ENCODE measurements around the gene TSHZ2. TPM values are rescaled to one million over a fixed set of nuclear protein-coding genes. Genes with fewer than 3 reads are reported as not detected.
A peak's percentile ranks its signal among the peaks of the same experiment; 100 is the strongest.

The TSHZ2 gene
- total RNA-seq, 1 donor from 2014 or later: 1.2 TPM

GRCh38 chr20:53244711-53245110, 272.6 kb downstream of the TSHZ2 start:
- Histone ChIP-seq H3K4me3 (ENCODE audit: insufficient read depth, low read depth, low read length) (no peak overlapping the region), H3K4me1 (ENCODE audit: insufficient read depth, low read length) (no peaks in the 10 kb centered on the region), H3K9me3 (ENCODE audit: insufficient read depth, low read depth, low read length) (no peaks in the 10 kb centered on the region), H4K20me1 (ENCODE audit: insufficient read depth, low read length) (no peaks in the 10 kb centered on the region), H3K36me3 (ENCODE audit: insufficient read depth, low read length) (no peaks in the 10 kb centered on the region), H3K79me2 (ENCODE audit: insufficient read depth, low read length) (no peaks in the 10 kb centered on the region), H3K9ac (ENCODE audit: low read length) (no peak overlapping the region), H3K4me2 (ENCODE audit: low read length) (no peak overlapping the region), H3K27me3 (ENCODE audit: insufficient read depth, low read length) (no peaks in the 10 kb centered on the region), H2AFZ (ENCODE audit: low read depth, low read length) (no peak overlapping the region), H3K27ac (ENCODE audit: low read depth, low read length) (no peak overlapping the region)
- Mint-ChIP-seq H3K27ac (ENCODE audit: unreplicated experiment) (no peak overlapping the region), H3K4me1 (ENCODE audit: low read depth, unreplicated experiment) (no peaks in the 10 kb centered on the region), H3K4me3 (ENCODE audit: unreplicated experiment) (no peak overlapping the region), H3K36me3 (ENCODE audit: low read depth, unreplicated experiment) (no peaks in the 10 kb centered on the region), H3K9me3 (ENCODE audit: unreplicated experiment) (peaks cover 2% of the 10 kb centered on the region), H3K27me3 (ENCODE audit: low read depth, unreplicated experiment) (peaks cover 2% of the 10 kb centered on the region)
- FAIRE-seq: no peak
- DNase-seq (ENCODE audit: low read depth): peak; percentile 72
- TF ChIP-seq CTCF (IDR thresholded peaks at IDR 0.05; ENCODE audit: insufficient read depth, low read depth, low read length) (no peak), EZH2 (IDR thresholded peaks at IDR 0.05; ENCODE audit: insufficient read depth, low read length) (no peak)

- Histone ChIP-seq H3K36me3 (ENCODE audit: insufficient read depth, low read length) (no peaks in the 10 kb centered on the region), H3K27ac (ENCODE audit: low read depth, low read length) (no peak overlapping the region), H3K9ac (ENCODE audit: low read length) (no peak overlapping the region), H3K79me2 (ENCODE audit: insufficient read depth, low read length) (no peaks in the 10 kb centered on the region), H3K4me2 (ENCODE audit: low read length) (no peak overlapping the region), H4K20me1 (ENCODE audit: insufficient read depth, low read length) (no peaks in the 10 kb centered on the region), H3K4me1 (ENCODE audit: insufficient read depth, low read length) (no peaks in the 10 kb centered on the region), H3K9me3 (ENCODE audit: insufficient read depth, low read depth, low read length) (no peaks in the 10 kb centered on the region), H3K27me3 (ENCODE audit: insufficient read depth, low read length) (no peaks in the 10 kb centered on the region), H2AFZ (ENCODE audit: low read depth, low read length) (no peak overlapping the region), H3K4me3 (ENCODE audit: insufficient read depth, low read depth, low read length) (no peak overlapping the region)
- no peaks in the 10 kb centered on the region for H3K36me3 Mint-ChIP-seq (ENCODE audit: low read depth, unreplicated experiment)
- no peak for TF ChIP-seq EZH2 (IDR thresholded peaks at IDR 0.05; ENCODE audit: insufficient read depth, low read length)
- TF ChIP-seq CTCF (IDR thresholded peaks at IDR 0.05; ENCODE audit: insufficient read depth, low read depth, low read length): no peak
- H3K4me3 Mint-ChIP-seq (ENCODE audit: unreplicated experiment): no peak overlapping the region
- H3K4me1 Mint-ChIP-seq (ENCODE audit: low read depth, unreplicated experiment): no peaks in the 10 kb centered on the region
- DNase-seq (ENCODE audit: low read depth) (no peak), FAIRE-seq (no peak)
- H3K27ac Mint-ChIP-seq (ENCODE audit: unreplicated experiment): no peak overlapping the region
- H3K9me3 Mint-ChIP-seq (ENCODE audit: unreplicated experiment): peaks cover 2% of the 10 kb centered on the region
- H3K27me3 Mint-ChIP-seq (ENCODE audit: low read depth, unreplicated experiment): no peaks in the 10 kb centered on the region
Measured at GRCh38 chr20:53245574-53245973, 273.4 kb downstream of the TSHZ2 start.

GRCh38 chr20:53247468-53248103, 275.4 kb downstream of the TSHZ2 start:
- no peak for FAIRE-seq
- H3K4me1 Mint-ChIP-seq (ENCODE audit: low read depth, unreplicated experiment): no peaks in the 10 kb centered on the region
- no peak overlapping the region for H3K27ac ChIP-seq (ENCODE audit: low read depth, low read length)

More at GRCh38 chr20:53247468-53248103, 275.4 kb downstream of the TSHZ2 start:
- Mint-ChIP-seq H3K4me3 (ENCODE audit: unreplicated experiment) (no peak overlapping the region), H3K9me3 (ENCODE audit: unreplicated experiment) (peaks cover 2% of the 10 kb centered on the region), H3K27me3 (ENCODE audit: low read depth, unreplicated experiment) (no peaks in the 10 kb centered on the region), H3K36me3 (ENCODE audit: low read depth, unreplicated experiment) (no peaks in the 10 kb centered on the region), H3K27ac (ENCODE audit: unreplicated experiment) (no peak overlapping the region)
- Histone ChIP-seq H3K36me3 (ENCODE audit: insufficient read depth, low read length) (no peaks in the 10 kb centered on the region), H4K20me1 (ENCODE audit: insufficient read depth, low read length) (no peaks in the 10 kb centered on the region), H3K4me3 (ENCODE audit: insufficient read depth, low read depth, low read length) (no peak overlapping the region), H3K79me2 (ENCODE audit: insufficient read depth, low read length) (no peaks in the 10 kb centered on the region), H3K4me1 (ENCODE audit: insufficient read depth, low read length) (no peaks in the 10 kb centered on the region), H2AFZ (ENCODE audit: low read depth, low read length) (no peak overlapping the region), H3K4me2 (ENCODE audit: low read length) (no peak overlapping the region), H3K9ac (ENCODE audit: low read length) (no peak overlapping the region), H3K9me3 (ENCODE audit: insufficient read depth, low read depth, low read length) (no peaks in the 10 kb centered on the region), H3K27me3 (ENCODE audit: insufficient read depth, low read length) (no peaks in the 10 kb centered on the region)
- TF ChIP-seq EZH2 (IDR thresholded peaks at IDR 0.05; ENCODE audit: insufficient read depth, low read length): no peak
- no peak for TF ChIP-seq CTCF (IDR thresholded peaks at IDR 0.05; ENCODE audit: insufficient read depth, low read depth, low read length)
- peak; percentile 23 for DNase-seq (ENCODE audit: low read depth)

Measured in astrocyte (in vitro differentiated cells and primary cell).